Glomerular endothelial cell (primary cell): ENCODE measurements around the gene GMDS. TPM values are rescaled to one million over a fixed set of nuclear protein-coding genes. Genes with fewer than 3 reads are reported as not detected.
"Not testable (repeated sequence)": the region's sequence is repeated elsewhere in the genome, so short reads cannot be mapped to it uniquely, and the experiment has no call there.

Experiments used
- DNase-seq: peaks from one replicate; pipeline ENCODE4 v3.0.0-alpha.2; 2011; ENCODE audit warnings: low read depth, low spot score; ENCODE audit errors: extremely low read depth
- total RNA-seq: library from RNA; depleted of rRNA; stranded (reverse); fragments of >200 nt; gene quantifications from 2 replicates; pipeline ENCODE4 v1.2.3, GENCODE V29; 2015

GMDS gene
- total RNA-seq, 1 donor from 2014 or later: 26.3 TPM

DNA sequence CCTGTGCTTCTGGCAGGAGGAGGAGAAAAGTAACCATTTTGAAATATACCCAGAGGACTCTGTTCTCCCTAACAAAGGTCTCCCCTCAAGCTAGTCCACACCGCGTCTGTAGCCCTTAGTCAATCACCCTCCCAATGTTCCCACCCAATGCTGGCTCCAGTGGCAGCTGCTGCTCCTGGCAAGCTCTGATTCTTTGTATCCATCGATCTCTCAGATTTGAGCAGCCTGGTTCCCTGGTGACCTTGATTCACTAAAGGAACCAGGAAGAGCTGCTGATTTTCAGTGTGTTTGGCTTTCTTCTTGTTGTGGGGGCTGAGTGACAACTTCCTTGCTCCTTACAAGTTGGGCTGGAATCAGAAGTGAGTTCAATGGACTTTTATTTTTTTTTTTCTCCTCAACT is 567.2 kb downstream of the GMDS start:
- DNase-seq: no peak

DNA sequence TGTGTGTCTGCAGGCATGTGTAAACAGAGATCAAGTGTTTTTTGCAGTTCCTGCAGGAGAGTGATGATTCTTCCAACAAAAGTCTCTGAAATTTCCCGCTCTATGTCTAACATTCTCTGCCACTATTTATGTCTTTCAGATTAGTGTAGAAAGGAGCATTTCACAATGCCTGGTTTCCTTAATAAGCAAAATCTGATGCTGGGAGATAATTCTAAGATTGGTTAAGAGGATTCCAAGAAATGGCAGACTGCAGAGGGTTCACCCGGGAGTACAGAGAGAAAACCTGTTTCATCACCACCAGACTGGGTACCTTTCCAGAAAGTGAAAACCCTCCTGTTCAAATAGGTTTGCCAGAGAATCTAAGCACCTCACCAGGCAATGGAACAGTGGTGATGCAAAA is 573.0 kb downstream of the GMDS start:
- no peak for DNase-seq

DNA sequence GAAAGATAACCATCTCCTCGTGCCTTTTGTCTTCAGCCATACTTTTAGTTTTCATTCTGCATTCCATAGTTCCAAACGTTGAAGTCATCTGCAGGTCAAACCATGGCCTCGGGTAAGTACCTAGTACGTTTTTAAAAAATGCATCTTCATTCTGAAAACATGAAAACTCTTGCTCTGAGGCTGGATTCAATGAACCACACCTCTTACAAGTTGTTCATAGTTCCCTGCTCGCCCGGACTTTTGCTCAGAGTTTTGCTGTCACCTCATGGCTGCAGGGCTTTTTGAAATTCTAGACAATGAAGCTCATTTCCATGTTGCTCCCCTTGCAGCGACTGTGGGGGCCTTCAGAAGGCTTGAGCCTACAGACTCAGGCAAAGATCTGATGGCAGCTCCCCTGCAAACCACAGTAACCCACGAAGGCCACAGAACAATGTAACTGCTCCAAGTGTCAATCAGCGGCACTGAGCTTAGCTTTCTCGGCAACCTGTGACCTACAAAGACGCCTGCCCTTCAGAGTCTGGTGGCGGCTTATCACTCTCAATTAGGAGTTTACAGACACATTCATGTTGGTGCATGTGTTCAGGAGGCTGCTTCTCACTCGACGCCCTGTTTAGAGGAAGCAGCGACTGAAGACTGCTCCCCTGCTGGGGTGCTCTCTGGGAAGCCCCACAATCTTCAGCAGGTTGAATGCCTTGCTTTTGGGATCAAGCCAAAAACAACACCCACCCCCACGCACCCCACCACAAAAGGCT is 574.5 kb downstream of the GMDS start:
- DNase-seq: no peak

- DNase-seq: no peak
Measured at GRCh38 chr6:1669996-1670395, 575.4 kb downstream of the GMDS start.

- not testable (repeated sequence) for DNase-seq
Measured at GRCh38 chr6:1668456-1668855, 576.9 kb downstream of the GMDS start.

GRCh38 chr6:1667805-1668175 is 577.6 kb downstream of the GMDS start:
- DNase-seq: no peak

GRCh38 chr6:1667012-1667804 is 578.2 kb downstream of the GMDS start:
- no peak for DNase-seq

DNA sequence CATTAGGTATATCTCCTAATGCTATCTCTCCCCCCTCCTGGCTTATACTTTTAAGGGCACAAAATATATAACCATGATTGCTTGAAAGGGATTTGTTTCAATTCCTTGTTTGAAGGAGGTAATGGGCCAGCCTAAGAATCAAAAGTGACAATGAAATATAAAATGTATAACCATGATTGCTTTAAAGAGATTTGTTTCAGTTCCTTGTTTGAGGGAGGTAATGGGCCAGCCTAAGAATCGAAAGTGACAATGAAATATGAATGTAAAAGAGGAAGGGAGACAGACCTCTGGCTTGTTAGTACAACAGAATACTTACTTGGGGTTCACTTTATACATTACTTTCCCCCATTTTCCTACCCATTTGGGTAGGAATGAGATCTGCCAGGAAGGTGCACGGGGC is 580.2 kb downstream of the GMDS start:
- no peak for DNase-seq

GRCh38 chr6:1664329-1664728 is 581.1 kb downstream of the GMDS start:
- DNase-seq: no peak

- DNase-seq: no peak
Measured at GRCh38 chr6:1663511-1663910, 581.9 kb downstream of the GMDS start.

GRCh38 chr6:1662534-1662933 is 582.9 kb downstream of the GMDS start:
- no peak for DNase-seq

DNA sequence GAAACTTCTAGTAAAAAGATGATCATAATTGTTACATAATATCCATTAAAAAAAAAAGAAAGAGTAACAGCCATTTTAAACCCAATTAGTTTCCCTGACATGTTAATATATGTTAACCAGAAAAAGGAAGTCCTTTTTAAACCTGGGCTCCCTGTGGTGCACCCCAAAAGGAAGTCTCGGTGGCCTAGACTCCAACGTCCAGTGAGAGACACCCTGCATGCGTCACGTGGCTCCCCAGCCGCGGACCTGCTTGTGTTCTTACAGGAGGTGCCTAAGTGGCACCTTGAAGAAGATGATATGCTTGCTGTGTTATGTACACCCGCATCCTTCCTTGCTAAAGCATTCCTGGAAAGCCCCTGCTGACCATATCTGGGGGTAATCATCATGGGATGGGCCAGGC is 585.6 kb downstream of the GMDS start:
- no peak for DNase-seq

GRCh38 chr6:1658212-1659005 is 587.0 kb downstream of the GMDS start:
- no peak for DNase-seq

DNA sequence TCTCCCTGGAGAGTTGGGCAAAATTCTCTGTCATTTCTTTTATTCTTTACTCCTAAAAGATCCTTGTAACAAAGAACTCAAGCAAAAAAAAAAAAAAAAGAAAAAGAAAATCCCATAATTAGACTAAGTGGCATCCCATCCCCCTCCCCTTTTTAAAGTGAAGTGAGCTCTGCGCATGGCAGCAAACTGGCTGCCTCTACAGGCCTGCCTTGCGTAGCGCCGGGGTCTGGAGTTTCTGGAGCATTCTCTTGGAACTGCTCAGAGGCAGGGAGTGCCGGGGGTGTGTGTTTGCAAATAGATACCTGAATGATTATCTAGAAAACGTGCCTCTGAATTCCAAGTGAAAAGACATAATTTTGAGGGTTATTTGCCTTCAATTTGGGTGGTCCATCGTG is 587.6 kb downstream of the GMDS start:
- DNase-seq: no peak

DNA sequence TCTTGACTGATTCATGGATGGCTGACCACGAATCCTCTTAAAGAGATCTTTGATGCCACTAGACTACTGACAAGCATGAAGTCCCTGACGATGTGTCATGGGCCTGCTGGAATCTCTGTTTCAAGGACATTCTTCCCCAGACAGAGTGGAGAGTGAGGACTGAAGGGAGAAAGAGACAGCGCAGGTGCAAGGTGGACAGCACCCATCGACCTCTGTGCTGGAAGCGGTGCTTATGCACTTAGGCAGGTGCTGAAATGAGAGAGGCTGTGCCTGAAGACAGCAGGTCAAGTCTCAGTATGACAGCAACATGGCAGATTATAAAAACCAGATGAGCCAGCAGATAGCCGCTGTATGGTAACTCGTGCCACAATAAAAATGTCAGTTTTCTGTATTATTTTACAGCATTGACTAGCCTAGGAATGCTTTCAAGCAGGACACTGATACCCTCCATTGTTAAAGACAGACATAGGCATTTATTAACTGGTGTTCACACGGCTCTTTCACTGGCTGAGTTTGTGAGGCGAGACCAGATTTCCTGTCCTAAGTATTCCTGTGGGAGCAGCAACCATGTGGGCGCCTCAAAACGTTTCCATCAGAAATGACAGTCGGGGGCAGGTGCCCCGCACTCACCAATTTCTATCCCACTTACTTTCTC is 588.2 kb downstream of the GMDS start:
- no peak for DNase-seq

GRCh38 chr6:1654054-1654453 is 591.4 kb downstream of the GMDS start:
- DNase-seq: no peak

- no peak for DNase-seq
Measured at GRCh38 chr6:1652842-1653241, 592.6 kb downstream of the GMDS start.

DNA sequence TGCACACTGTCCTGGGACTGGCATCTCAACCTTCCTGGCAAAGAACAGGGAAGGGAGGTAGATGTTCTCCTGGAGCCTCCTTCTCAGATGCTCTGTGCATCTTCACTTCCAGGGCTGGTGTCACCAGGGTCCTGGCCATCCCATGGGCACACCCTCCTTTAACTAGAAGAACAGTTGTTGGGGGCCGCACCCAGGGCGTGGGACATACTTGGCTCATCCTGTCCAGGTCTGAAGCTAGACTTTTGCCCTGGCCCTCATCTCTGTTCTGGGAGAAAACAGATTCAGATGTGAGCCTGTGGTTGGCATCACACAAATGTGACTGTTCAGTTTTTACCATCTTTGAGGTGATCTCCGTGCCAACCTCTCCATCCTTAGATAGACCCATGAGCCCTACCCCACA is 594.0 kb downstream of the GMDS start:
- no peak for DNase-seq

- DNase-seq: no peak
Measured at GRCh38 chr6:1645466-1646185, 599.8 kb downstream of the GMDS start.

- no peak for DNase-seq
Measured at GRCh38 chr6:1644516-1645060, 600.8 kb downstream of the GMDS start.
